Left lung (tissue), 10 donors: Measurements from ENCODE around the gene ADSS1. TPM values are rescaled to one million over a fixed set of nuclear protein-coding genes. Genes with fewer than 3 reads are reported as not detected.

Source experiments
- ATAC-seq: fragments of 200-7000 bp; cut with Tn5 transposase; one replicate; pipeline ENCODE4 v1.9.1; 2020; ENCODE audit warnings: moderate library complexity
- DNase-seq, 4 donors: peaks; one replicate each; pipeline ENCODE4 v3.0.0-alpha.2; 2013 to 2020
- H3K27ac ChIP-seq, 2 donors: fragments of 200-600 bp; sonication (generic) in 1 of 2; one replicate each; pipeline versions ENCODE4 v1.5.0 to v1.8.0; 2020 to 2021
- H3K27me3 ChIP-seq, 2 donors: fragments of 200-600 bp; sonication (generic) in 1 of 2; one replicate each; pipeline versions ENCODE4 v1.5.0 to v1.8.0; 2020 to 2021
- H3K36me3 ChIP-seq, 2 donors: fragments of 200-600 bp; sonication (generic) in 1 of 2; one replicate each; pipeline versions ENCODE4 v1.5.0 to v1.8.0; 2020 to 2021
- H3K4me1 ChIP-seq, 2 donors: fragments of 200-600 bp; one replicate each; pipeline ENCODE4 v1.8.0; 2021
- H3K4me3 ChIP-seq, 2 donors: fragments of 200-600 bp; sonication (generic) in 1 of 2; one replicate each; pipeline versions ENCODE4 v1.5.0 to v1.8.0; 2020 to 2021; ENCODE audit warnings: mild to moderate bottlenecking in 1 of 2
- H3K9me3 ChIP-seq, 2 donors: fragments of 200-600 bp; sonication (generic) in 1 of 2; one replicate each; pipeline versions ENCODE4 v1.5.0 to v1.8.0; 2020 to 2021
- CTCF ChIP-seq, 2 donors: fragments of 200-600 bp; sonication (generic) in 1 of 2; IDR thresholded peaks; one replicate each; pipeline versions ENCODE4 v1.5.0 to v1.8.0; 2021; ENCODE audit warnings: antibody characterized with exemption in 2 of 2
- intact Hi-C, 2 donors: fragments of 100-400 bp; cut with DNase I; formaldehyde crosslinking; loops; one replicate each; pipeline versions ENCODE4 v1.11.2 to v1.14.2; 2022
- polyA plus RNA-seq, 6 donors: library from polyadenylated mRNA; unstranded; fragments of 120-200 nt; gene quantifications; one replicate each; pipeline ENCODE4 v1.2.1, GENCODE V29; 2013; ENCODE audit not compliant: insufficient read length in 6 of 6
- total RNA-seq, 2 donors: library from RNA; stranded (reverse); fragmentation: NEBNext Ultra II Directional; extraction: Animal tissue kit (Norgen Biotek cat#: 25700); gene quantifications; one replicate each; pipeline ENCODE4 v1.2.1, GENCODE V29; 2021
- donor health status: DM: no; HTN: yes; CAD: no.
- donor health status: DM: no; HTN: no; CAD: no.

Gene ADSS1
- total and polyA plus RNA-seq, 8 donors = 5.2 to 16.6 (median 11.2) TPM

DNA sequence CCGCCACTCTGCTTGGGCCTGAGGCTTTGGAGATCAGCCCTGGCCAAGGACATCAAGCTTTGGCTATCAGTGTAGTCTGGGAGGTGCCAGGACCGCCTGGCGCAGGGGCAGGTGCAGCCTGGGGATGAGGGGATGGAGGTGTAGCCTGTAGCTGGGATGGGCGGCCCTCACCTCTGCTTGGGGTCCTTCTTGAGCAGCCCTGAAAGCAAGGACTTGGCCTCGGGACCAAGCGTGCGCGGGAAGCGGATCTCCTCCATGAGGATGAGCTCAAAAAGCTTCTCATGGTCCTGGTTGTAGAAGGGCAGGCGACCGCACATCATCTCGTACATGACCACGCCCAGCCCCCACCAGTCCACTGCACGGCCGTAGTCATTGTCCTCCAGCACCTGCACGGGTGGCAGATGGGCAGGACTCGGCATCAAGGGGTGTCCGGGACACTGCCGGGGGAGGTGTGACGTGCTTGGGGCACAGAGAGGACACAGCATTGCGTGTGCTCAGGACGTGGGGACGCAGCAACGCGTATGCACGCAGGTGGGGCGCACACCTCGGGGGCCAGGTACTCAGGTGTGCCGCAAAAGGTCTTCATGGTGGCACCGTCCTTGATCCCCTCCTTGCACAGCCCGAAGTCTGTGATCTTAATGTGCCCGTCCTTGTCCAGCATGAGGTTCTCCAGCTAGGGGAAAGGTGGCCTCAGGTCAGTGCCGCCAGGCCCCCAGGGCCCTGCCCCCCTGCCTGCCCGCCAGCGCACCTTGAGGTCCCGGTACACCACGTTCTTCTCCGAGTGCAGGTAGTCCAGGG, 48.9 kb downstream of the ADSS1 start:
- H3K36me3 ChIP-seq = peaks cover 0 to 80% of the 10 kb centered on the region in 2 donors

GRCh38 chr14:104773505-104774452, 49.8 kb downstream of the ADSS1 start:
- no peak overlapping the region for H3K4me3 ChIP-seq
- no peak for TF ChIP-seq CTCF (IDR thresholded peaks at IDR 0.05)
- H3K9me3 ChIP-seq = peaks cover 0 to 5% of the 10 kb centered on the region in 2 donors
- H3K4me1 ChIP-seq = peaks cover 2 to 4% of the 10 kb centered on the region in 2 donors
- DNase-seq (peak in 1 of 4 donors; percentile 74), ATAC-seq (no peak)
- intact Hi-C loops = no loop called here
- H3K36me3 ChIP-seq = peaks cover 0 to 86% of the 10 kb centered on the region in 2 donors
- no peaks in the 10 kb centered on the region for H3K27me3 ChIP-seq
- no peak overlapping the region for H3K27ac ChIP-seq

More for the DNA sequence above, 48.9 kb downstream of the ADSS1 start:
- peak in 1 of 4 donors; percentile 76 for DNase-seq
- Histone ChIP-seq H3K4me1 (peaks cover 9 to 10% of the 10 kb centered on the region in 2 donors), H3K9me3 (peaks cover 0 to 5% of the 10 kb centered on the region in 2 donors), H3K27ac (no peak overlapping the region), H3K4me3 (no peak overlapping the region), H3K27me3 (no peaks in the 10 kb centered on the region)
- intact Hi-C loops = no loop called here
- no peak for ATAC-seq
- TF ChIP-seq CTCF (IDR thresholded peaks at IDR 0.05) = no peak

DNA sequence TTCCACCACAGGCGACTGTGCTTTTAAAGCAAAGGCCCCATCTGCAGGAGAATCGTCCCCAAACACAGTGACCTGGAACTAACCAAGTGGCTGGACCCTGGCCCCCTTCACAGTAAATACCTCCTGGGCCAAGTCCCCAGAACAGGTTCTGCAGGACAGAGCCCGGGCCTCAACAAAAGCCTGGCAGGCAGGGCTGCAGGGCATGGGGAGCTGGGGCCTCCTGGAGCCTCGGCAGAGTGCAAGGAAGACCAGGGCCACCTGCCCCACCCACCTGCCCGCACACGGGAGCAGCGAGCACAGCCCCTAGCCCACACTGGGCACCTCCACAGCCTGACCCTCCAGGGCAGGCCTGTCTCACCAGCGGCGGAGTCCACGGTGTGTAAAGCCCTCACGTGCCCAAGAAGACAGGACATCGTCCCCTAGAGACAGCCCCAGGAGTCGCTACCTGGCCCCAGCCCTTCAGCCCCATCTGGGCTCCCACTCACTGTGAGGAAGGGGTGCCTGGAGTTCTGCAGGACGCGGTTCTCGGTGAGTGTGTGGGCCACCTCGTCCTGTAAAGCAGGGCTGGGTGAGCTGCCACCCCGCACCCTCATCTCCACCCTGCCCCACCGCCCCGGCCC, 50.5 kb downstream of the ADSS1 start:
- ATAC-seq (no peak), DNase-seq (peak in 2 of 4 donors; percentile 55 to 83)
- no peak overlapping the region for H3K27ac ChIP-seq
- H3K9me3 ChIP-seq = peaks cover 0 to 5% of the 10 kb centered on the region in 2 donors
- no peak for TF ChIP-seq CTCF (IDR thresholded peaks at IDR 0.05)
- no peaks in the 10 kb centered on the region for H3K4me1 ChIP-seq
- H3K4me3 ChIP-seq = no peak overlapping the region
- H3K36me3 ChIP-seq = peaks cover 0 to 90% of the 10 kb centered on the region in 2 donors
- H3K27me3 ChIP-seq = no peaks in the 10 kb centered on the region
- intact Hi-C loops = no loop called here

DNA sequence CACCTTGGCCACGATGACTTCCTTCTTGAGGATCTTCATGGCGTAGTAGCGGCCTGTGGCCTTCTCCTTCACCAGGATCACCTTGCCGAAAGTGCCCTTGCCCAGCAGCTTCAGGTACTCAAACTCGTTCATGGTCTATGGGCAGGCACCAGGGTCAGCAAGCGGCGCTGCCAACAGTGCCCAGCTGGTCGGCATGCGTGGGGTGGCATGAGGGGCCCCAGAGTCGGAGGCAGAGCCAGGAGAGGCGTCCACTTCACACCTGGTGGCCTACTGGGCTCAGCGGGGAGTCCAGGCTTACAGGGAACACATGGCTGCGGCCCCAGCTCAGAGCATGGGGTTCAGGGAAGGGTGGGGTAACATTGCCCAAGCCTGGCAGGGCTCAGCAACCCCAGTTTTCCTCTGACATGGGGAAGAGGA, 51.1 kb downstream of the ADSS1 start:
- Histone ChIP-seq H3K9me3 (peaks cover 0 to 5% of the 10 kb centered on the region in 2 donors), H3K36me3 (peaks cover 0 to 90% of the 10 kb centered on the region in 2 donors), H3K27me3 (no peaks in the 10 kb centered on the region), H3K4me1 (no peaks in the 10 kb centered on the region), H3K4me3 (no peak overlapping the region), H3K27ac (no peak overlapping the region)
- DNase-seq (peak in 1 of 4 donors; percentile 77), ATAC-seq (no peak)
- no peak for TF ChIP-seq CTCF (IDR thresholded peaks at IDR 0.05)
- intact Hi-C loops = no loop called here
